NCI-H2171 (cell line): Measurements from ENCODE around the gene ENO2.
A peak's percentile ranks its signal among the peaks of the same experiment; 100 is the strongest.

ENCODE experiments used
- DNase-seq: peaks from one replicate; lab custom pipeline; 2025; lab: John Stamatoyannopoulos, UW

Gene ENO2

GRCh38 chr12:6960593-6961277 lies 46.4 kb downstream of the ENO2 start:
- DNase-seq: no peak

DNA sequence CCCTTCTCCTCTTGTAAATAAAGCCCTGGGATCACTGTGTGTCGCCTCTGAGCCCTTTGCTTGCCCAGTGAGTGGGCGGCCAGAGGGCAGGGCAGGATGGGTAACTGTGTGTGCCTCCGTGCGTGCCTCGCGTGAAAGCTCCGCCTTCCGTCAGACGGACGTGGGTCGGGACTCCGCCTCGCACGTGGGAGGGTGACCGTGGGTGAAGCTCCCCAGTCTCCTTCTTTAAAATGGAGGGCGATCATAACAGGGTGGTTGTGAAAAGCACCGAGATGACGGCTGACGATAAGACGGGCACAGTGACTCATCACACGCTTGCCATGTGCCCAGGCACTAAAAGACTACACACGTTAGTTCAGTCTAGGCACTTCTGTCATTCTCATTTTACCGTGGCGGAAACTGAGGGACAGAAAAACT lies 46.9 kb downstream of the ENO2 start:
- DNase-seq: peak; percentile 95

- DNase-seq: peak; percentile 100
Measured at GRCh38 chr12:6961695-6962284, 47.4 kb downstream of the ENO2 start.

DNA sequence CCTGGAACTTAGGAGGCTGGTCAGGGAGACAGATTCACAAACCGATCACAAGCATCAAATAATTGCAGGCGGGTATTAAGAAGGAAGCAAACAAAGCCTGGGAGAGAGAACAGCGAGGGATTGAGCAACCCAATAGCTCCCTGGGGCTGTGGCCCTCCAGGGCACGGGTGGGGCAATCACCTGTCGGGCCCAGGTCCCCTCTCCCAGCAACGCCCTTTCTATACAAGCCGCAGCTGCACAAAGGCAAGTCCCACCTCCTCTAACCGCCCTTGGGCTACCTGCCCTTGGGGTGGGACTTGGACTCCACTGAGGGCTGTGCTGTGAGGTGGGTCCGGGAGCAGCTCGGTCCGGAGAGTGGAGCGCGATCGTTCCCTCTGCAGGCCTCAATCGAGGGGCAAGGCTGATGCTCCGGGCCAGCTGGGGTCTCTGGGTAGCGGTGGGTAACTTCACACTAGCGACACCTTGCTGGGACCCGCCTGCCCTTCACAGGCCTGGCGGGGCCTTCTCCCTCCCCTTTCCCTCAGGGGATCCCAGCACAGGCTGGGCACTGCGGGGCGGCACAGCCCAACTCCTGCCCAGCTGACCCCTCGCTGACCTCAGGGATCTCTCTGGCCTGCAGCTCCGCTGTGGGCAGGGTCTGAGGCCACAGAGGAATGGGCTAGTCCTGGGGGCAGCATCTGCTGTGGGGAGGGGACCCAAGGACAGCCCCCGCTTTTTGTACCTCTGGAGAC lies 48.1 kb downstream of the ENO2 start:
- peak; percentile 99 for DNase-seq

DNA sequence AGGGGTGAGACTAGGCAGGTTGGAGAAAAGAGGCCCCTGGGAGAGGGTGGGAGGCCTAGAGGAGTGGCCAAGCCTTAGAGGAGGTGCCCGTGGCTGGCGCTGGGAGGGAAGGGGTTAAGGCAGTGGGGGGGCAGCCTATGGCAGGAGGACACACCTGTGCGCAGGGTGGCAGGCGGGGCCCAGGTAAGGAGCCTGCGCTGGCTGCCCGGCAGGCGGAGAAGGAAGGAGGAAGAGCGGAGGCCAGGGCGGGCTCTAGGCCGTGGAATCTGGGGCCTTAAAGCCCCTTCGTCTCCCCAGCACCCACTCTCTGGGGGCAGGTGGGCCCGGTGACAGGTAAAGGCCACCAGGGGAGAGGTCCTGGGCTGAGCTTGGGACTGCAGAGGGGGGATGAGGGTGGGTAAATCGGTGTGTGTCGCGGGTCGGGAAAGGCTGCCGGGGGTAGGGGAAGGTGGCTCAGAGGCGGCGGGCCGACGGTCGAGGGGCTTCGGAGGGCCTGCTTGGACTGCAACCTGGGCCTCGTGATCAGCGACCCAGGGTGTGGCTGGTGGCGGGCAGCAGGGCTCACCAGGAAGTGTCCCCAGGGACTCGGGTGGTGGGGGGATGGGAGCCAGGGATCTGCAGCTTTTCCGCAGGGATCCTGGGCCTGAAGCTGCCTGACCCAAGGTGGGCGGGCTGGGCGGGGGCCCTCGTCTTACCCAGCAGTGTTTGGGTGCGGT lies 48.8 kb downstream of the ENO2 start:
- DNase-seq: peak; percentile 100

DNA sequence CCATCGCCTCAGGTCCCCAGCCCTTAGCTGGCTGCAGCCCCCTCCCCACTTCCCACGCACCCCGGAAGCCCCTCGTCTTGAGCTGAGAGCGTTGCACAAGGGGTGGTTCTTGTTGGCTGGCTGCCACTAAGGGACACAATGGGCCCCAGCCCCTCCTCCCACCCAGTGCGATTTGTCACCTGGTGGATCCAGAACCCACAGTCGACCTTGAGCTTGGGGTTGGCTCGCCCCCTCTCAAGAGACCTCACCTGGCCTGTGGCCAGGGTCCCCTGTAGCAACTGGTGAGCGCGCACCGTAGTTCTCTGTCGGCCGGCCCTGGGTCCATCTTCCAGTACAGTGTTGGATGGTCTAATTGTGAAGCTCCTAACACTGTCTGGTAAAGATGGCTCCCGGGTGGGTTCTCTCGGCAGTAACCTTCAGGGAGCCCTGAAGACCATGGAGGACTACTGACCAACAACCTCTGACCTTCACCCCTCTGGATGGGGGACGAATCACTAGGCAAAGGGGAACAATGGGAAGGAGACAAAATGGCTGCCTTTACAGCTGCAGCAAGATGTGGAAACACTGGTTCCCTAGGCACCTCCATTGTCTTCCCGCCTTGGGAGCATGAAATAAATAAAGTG lies 49.5 kb downstream of the ENO2 start:
- peak; percentile 99 for DNase-seq

DNA sequence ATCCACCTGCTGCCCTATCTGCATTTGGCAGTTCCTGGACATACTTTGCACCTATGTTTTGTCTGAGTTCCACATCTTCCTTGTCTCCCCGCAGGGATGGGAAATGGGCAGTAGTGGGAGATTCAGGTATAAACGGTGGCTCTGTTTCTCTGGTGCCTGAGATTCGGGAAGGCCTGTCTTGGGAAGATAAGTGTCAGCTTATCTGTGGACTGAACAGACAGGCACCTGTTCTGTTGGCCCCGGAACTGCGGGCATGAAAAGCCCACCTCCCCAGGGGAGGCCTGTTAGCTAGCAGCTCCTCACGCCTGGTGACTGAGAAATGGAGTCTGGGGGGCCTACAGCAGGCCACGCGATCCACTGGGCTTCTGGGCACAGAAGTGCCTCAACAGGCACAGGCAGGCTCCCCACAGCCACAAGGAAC lies 50.2 kb downstream of the ENO2 start:
- peak; percentile 84 for DNase-seq

- DNase-seq: peak; percentile 100
Measured at GRCh38 chr12:6965026-6965661, 50.8 kb downstream of the ENO2 start.

DNA sequence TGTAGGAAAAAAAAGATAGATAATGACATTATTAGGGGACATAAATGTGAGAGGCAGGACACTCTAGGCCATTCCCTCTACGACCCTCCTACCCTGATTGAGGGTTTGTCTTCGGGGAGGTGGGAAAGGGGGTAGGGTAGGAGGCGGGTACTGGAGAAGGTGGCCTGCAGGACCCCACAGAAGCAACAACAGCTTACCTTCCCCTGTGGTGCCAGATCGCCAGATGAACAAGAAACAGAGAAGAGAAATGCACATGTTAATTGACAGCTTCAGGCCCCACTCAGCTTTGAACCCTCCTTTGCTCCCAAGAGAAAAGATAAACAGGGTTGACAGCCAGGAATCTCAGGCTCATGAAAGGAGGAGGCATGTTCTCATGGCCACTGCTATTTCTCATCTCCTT lies 51.3 kb downstream of the ENO2 start:
- DNase-seq: no peak

DNA sequence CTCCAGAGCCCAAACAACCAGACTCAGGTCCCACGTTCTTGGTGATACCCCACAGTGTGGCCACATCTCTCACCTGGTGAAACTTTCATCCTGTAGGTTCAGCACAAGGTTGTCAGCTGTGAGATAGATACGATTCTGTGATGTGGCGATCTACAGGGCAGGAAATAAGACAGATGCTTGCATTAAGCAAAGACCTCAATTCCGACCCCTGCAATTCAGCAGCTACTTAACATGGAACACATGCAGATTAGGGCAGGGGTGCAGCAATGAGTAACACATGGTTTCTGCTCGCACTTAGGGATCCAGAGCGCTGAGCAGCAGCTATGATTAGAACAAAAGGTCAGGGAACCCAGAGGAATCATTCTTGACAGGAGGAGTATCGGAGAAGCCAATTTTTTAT lies 52.0 kb downstream of the ENO2 start:
- DNase-seq: no peak

GRCh38 chr12:6967651-6968100 lies 53.3 kb downstream of the ENO2 start:
- no peak for DNase-seq

- DNase-seq: no peak
Measured at GRCh38 chr12:6968426-6968825, 54.0 kb downstream of the ENO2 start.

DNA sequence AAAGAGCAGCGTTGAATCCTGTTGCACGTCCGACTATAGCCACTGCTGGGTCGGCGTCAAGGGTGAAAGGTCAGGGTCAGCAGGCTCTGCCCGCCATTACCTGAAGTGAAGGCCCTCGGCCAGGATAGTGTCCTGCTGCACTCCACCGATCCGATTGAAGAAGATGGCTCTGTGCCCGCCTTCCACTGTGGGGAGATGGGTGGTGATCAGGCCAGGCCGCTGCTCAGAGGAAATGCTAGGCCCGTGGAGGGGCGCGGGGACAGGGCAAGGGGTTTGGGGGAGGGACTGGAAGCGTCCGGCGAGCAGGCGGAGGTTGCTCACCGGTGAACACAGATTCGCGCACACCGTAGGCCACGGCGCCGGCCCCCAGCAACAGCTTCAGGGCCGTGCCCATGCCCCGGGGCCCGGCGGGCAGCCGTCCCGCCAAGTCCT lies 55.7 kb downstream of the ENO2 start:
- peak; percentile 96 for DNase-seq
